Measurements from ENCODE around the gene VSTM4.

DNA sequence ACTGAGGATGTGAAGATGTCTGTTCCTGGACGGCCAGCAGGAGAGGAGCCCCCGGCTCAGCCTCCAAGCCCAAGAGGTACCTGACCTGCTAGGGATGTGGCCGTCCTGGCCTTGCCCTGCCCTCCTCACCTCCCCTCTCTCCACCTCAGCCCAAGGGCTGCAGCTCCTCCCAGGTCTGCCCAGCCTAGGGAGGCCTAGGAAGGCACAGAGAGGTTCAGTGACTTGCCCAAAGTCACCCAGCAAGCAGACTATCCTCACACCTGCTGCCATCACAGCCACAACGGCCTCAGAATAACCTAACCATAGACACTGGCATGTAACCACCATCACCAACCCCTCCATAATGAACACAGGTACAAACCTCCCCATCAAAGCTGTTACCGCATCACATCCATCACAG, 137.0 kb downstream of the VSTM4 start:
- no peak for TF ChIP-seq POLR2A (IDR thresholded peaks at IDR 0.05)
- TF ChIP-seq, protein P1, sequence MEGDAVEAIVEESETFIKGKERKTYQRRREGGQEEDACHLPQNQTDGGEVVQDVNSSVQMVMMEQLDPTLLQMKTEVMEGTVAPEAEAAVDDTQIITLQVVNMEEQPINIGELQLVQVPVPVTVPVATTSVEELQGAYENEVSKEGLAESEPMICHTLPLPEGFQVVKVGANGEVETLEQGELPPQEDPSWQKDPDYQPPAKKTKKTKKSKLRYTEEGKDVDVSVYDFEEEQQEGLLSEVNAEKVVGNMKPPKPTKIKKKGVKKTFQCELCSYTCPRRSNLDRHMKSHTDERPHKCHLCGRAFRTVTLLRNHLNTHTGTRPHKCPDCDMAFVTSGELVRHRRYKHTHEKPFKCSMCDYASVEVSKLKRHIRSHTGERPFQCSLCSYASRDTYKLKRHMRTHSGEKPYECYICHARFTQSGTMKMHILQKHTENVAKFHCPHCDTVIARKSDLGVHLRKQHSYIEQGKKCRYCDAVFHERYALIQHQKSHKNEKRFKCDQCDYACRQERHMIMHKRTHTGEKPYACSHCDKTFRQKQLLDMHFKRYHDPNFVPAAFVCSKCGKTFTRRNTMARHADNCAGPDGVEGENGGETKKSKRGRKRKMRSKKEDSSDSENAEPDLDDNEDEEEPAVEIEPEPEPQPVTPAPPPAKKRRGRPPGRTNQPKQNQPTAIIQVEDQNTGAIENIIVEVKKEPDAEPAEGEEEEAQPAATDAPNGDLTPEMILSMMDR (IDR thresholded peaks at IDR 0.05) = no peak

Measured in heart left ventricle (tissue), 13 donors.